K562 (cell line): ENCODE measurements around the gene XRCC5. TPM values are rescaled to one million over a fixed set of nuclear protein-coding genes. Genes with fewer than 3 reads are reported as not detected.

Experiments used
- ATAC-seq: fragments of 200-7000 bp; cut with Tn5 transposase; 3 replicates; pipeline ENCODE4 v1.9.1; 2020; ENCODE audit warnings: moderate library complexity
- BruUV-seq: library from RNA; stranded (reverse); fragments of 400-500 nt; replicated peaks from 2 replicates; lab custom pipeline; 2021; lab: Mats Ljungman, UMichigan
- CTCF ChIA-PET: fragments of 300-600 bp; formaldehyde crosslinking; extraction: SDS; loops from one replicate; lab custom pipeline; 2021; ENCODE audit warnings: low intra/inter-chr PET ratio; lab: Yijun Ruan, JAX
- POLR2A ChIA-PET: fragments of 300-600, 350-650 bp; sonication (Branson Sonifier 250); formaldehyde crosslinking; extraction: SDS; loops from one replicate; lab custom pipeline; 2021; ENCODE audit warnings: antibody characterized with exemption, inconsistent platforms; lab: Yijun Ruan, JAX
- DNase-seq, 4 experiments: peaks; one replicate each; pipeline versions ENCODE4 v3.0.0 to v3.0.0-alpha.2; 2011 to 2018; ENCODE audit warnings: low spot score in 3 of 4, mixed read lengths in 3 of 4; ENCODE audit errors: extremely low read depth in 1 of 4
- FAIRE-seq: peaks from 2 replicates; lab custom pipeline; 2011; peaks lifted over from hg19 to GRCh38; lab: Jason Lieb, UNC
- H2AFZ ChIP-seq: 2 replicates; pipeline ENCODE4 v1.6.0; 2011; ENCODE audit warnings: low read depth, low read length, control low read depth, inconsistent platforms
- H3K27ac ChIP-seq: fragments of 200-600 bp; 3 replicates; pipeline ENCODE4 v1.8.0; 2011; ENCODE audit warnings: low read depth, mild to moderate bottlenecking, control low read depth, inconsistent platforms, low read length, moderate library complexity, mixed read lengths; ENCODE audit errors: extremely low read depth
- H3K27me3 ChIP-seq, 2 experiments: fragments of 300-600 bp in 1 of 2; 2 replicates in 1 of 2; 3 replicates in 1 of 2; pipeline versions ENCODE4 v1.6.0 to v1.8.0; 2011; ENCODE audit warnings: inconsistent platforms in 2 of 2, low read length in 2 of 2, mild to moderate bottlenecking in 1 of 2, mixed read lengths in 1 of 2, moderate library complexity in 1 of 2; ENCODE audit not compliant: control insufficient read depth in 2 of 2, insufficient read depth in 2 of 2
- H3K36me3 ChIP-seq: fragments of 300-600 bp; 3 replicates; pipeline ENCODE4 v1.8.0; 2011; ENCODE audit warnings: mild to moderate bottlenecking, low read length, inconsistent platforms; ENCODE audit not compliant: control insufficient read depth, insufficient read depth
- H3K4me1 ChIP-seq, 2 experiments: fragments of 200-600 bp in 1 of 2; replicated peaks in 1 of 2; 2 replicates in 1 of 2; 3 replicates in 1 of 2; pipeline versions ENCODE4 v1.5.1 to v1.8.0; 2011; ENCODE audit warnings: inconsistent platforms in 2 of 2, low read length in 2 of 2, mild to moderate bottlenecking in 1 of 2, mixed read lengths in 1 of 2, moderate library complexity in 1 of 2; ENCODE audit not compliant: control insufficient read depth in 2 of 2, insufficient read depth in 2 of 2
- H3K4me2 ChIP-seq: 2 replicates; pipeline ENCODE4 v1.6.1; 2011; ENCODE audit warnings: low read length, control low read depth, inconsistent platforms, mixed read lengths; ENCODE audit not compliant: insufficient read depth
- H3K4me3 ChIP-seq: fragments of 200-600 bp; sonication (generic), shearing (Covaris generic); 2 replicates; pipeline ENCODE4 v1.5.1; 2016; ENCODE audit warnings: control low read depth, inconsistent platforms
- H3K79me2 ChIP-seq: fragments of 200-600 bp; 3 replicates; pipeline ENCODE4 v1.8.0; 2011; ENCODE audit warnings: low read length, inconsistent platforms; ENCODE audit not compliant: control insufficient read depth, insufficient read depth
- H3K9ac ChIP-seq, 2 experiments: 2 replicates each; pipeline versions ENCODE4 v1.6.0 to v1.6.1; 2011; ENCODE audit warnings: low read depth in 2 of 2, low read length in 2 of 2, control low read depth in 1 of 2, inconsistent platforms in 1 of 2, mild to moderate bottlenecking in 1 of 2, mixed read lengths in 1 of 2; ENCODE audit not compliant: insufficient read depth in 1 of 2
- H3K9me1 ChIP-seq: one replicate; pipeline ENCODE4 v1.6.0; 2011; ENCODE audit warnings: inconsistent platforms, mild to moderate bottlenecking, low read length, moderate library complexity; ENCODE audit not compliant: control insufficient read depth, insufficient read depth
- H3K9me3 ChIP-seq: replicated peaks from 2 replicates; pipeline ENCODE4 v1.5.1; 2011; ENCODE audit warnings: low read depth, low read length, inconsistent platforms; ENCODE audit not compliant: control insufficient read depth, insufficient read depth
- H4K20me1 ChIP-seq: replicated peaks from 2 replicates; pipeline ENCODE4 v1.6.1; 2011; ENCODE audit warnings: low read length, inconsistent platforms, mixed read lengths; ENCODE audit not compliant: control insufficient read depth, insufficient read depth
- KLF10 ChIP-seq: fragments of 250-450 bp; sonication (Bioruptor Pico); IDR thresholded peaks from 2 replicates; pipeline ENCODE4 v1.6.1; 2021; ENCODE audit warnings: matching md5 sums
- NEUROD1 ChIP-seq: fragments of 150-350 bp; IDR thresholded peaks from 2 replicates; pipeline ENCODE4 v1.6.1; 2014; ENCODE audit warnings: borderline replicate concordance, low read length, low read depth; ENCODE audit not compliant: partially characterized antibody
- NFE2 ChIP-seq: IDR thresholded peaks from 2 replicates; pipeline ENCODE4 v1.6.1; 2014; ENCODE audit warnings: antibody characterized with exemption, low read depth
- SAFB2 ChIP-seq: fragments of 200-400 bp; formaldehyde crosslinking; IDR thresholded peaks from 2 replicates; pipeline ENCODE4 v1.6.1; 2018; ENCODE audit warnings: borderline replicate concordance, low read length, low read depth, moderate library complexity; ENCODE audit not compliant: severe bottlenecking
- SIN3B ChIP-seq: fragments of 450-650 bp; IDR thresholded peaks from 2 replicates; pipeline ENCODE4 v1.6.1; 2017; ENCODE audit warnings: low read depth, mild to moderate bottlenecking, moderate library complexity
- ZNF24 ChIP-seq: fragments of 450-650 bp; IDR thresholded peaks from 2 replicates; pipeline ENCODE4 v1.6.1; 2016
- ZNF699 ChIP-seq: fragments of 250-450 bp; sonication (Bioruptor Pico); IDR thresholded peaks from 2 replicates; pipeline ENCODE4 v1.8.0; 2021; ENCODE audit warnings: mild to moderate bottlenecking, moderate library complexity; ENCODE audit not compliant: insufficient replicate concordance
- ZNF778 ChIP-seq: fragments of 450-650 bp; formaldehyde crosslinking; IDR thresholded peaks from 2 replicates; pipeline ENCODE4 v1.4.0; 2020; ENCODE audit warnings: mild to moderate bottlenecking, moderate library complexity
- ZSCAN32 ChIP-seq: fragments of 450-650 bp; formaldehyde crosslinking; IDR thresholded peaks from 2 replicates; pipeline ENCODE4 v1.4.0; 2020; ENCODE audit warnings: mild to moderate bottlenecking, moderate library complexity
- WGBS: fragments of 100-300 bp; shearing (Covaris generic); methylation state at CpG from one replicate; pipeline ENCODE4 v1.1.6; 2016; ENCODE audit warnings: low coverage, mixed read lengths; ENCODE audit not compliant: insufficient coverage; ENCODE audit errors: missing lambda C conversion rate; 5-methylcytosine and 5-hydroxymethylcytosine counted together
- in situ Hi-C: fragments of 300-500 bp; cut with MboI; formaldehyde crosslinking; loops from 4 replicates; pipeline ENCODE4 v1.15.0; 2018; ENCODE audit warnings: inconsistent platforms, mixed read lengths
- intact Hi-C: fragments of 100-400 bp; cut with micrococcal nuclease; formaldehyde crosslinking; loops from 2 replicates; pipeline ENCODE4 v1.14.2; 2022
- polyA plus RNA-seq, 8 experiments: library from polyadenylated mRNA; depleted of rRNA in 4 of 8; stranded (reverse) in 5 of 8; unstranded in 3 of 8; fragments of >200 nt; fragmentation: Nextera tagmentation in 2 of 8; fragmentation: Illumina TruSeq in 1 of 8; extraction: Ambion mirVana in 2 of 8; extraction: Trizol in 1 of 8; gene quantifications; 2 replicates each; pipeline versions ENCODE4 v1.2.1 to v1.2.3, GENCODE V29; 2011 to 2014; ENCODE audit warnings: inconsistent platforms in 1 of 8, missing spikeins in 1 of 8
- total RNA-seq, 7 experiments: library from RNA; depleted of rRNA in 6 of 7; stranded (reverse); fragments of >200 nt in 6 of 7; fragmentation: Illumina TruSeq in 2 of 7; extraction: Trizol in 2 of 7; gene quantifications; 2 replicates each; pipeline versions ENCODE4 v1.2.1 to v1.2.3, GENCODE V29; 2011 to 2021; ENCODE audit warnings: low replicate concordance in 1 of 7

The XRCC5 gene
- total and polyA plus RNA-seq, 9 of the 15 experiments (the other 6 are each of a cell fraction or from before 2014, with no cell fraction given), result 168 to 551 (median 297) TPM

GRCh38 chr2:216163518-216163917 is 54.4 kb downstream of the XRCC5 start:
- no peak overlapping the region for H2AFZ ChIP-seq
- 92% methylated on average over 2 of the region's 4 CpGs for WGBS
- H3K79me2 ChIP-seq, result peaks cover 3% of the 10 kb centered on the region; the same call in 1 of the 3 replicates
- no peak overlapping the region for H3K27ac ChIP-seq
- no peak overlapping the region for H3K4me2 ChIP-seq
- no peak overlapping the region for H3K9ac ChIP-seq
- FAIRE-seq (no peak), ATAC-seq (no peak), DNase-seq (no peak)
- no peak overlapping the region for H3K4me3 ChIP-seq
- no TSS peak for BruUV-seq
- ChIA-PET POLR2A (no interaction called here), CTCF (no interaction called here)
- H3K27me3 ChIP-seq, result no peaks in the 10 kb centered on the region
- in situ Hi-C loops, result no loop called here
- H3K9me1 ChIP-seq, result no peaks in the 10 kb centered on the region
- no peaks in the 10 kb centered on the region for H3K9me3 ChIP-seq
- H3K36me3 ChIP-seq, result peaks cover 92% of the 10 kb centered on the region
- intact Hi-C loops, result no loop called here
- H3K4me1 ChIP-seq, result no peaks in the 10 kb centered on the region
- no peak for TF ChIP-seq SAFB2
- no peak for TF ChIP-seq ZSCAN32 (CRISPR knock-in tag)
- TF ChIP-seq NEUROD1, result no peak
- TF ChIP-seq ZNF699, result no peak
- no peak for TF ChIP-seq ZNF778 (CRISPR knock-in tag)
- no peak for TF ChIP-seq NFE2
- TF ChIP-seq KLF10 (CRISPR knock-in tag), result no peak
- TF ChIP-seq SIN3B, result no peak
- no peak for TF ChIP-seq ZNF24
- H4K20me1 ChIP-seq, result no peaks in the 10 kb centered on the region
